Ovary (tissue), 9 donors: ENCODE measurements around the gene CAMKK2. TPM values are rescaled to one million over a fixed set of nuclear protein-coding genes. Genes with fewer than 3 reads are reported as not detected.

Experiments
- DNase-seq, 5 donors: peaks; one replicate each; pipeline ENCODE4 v3.0.0-alpha.2; 2019 to 2020
- H3K27ac ChIP-seq, 2 donors: fragments of 200-600 bp; one replicate each; pipeline versions ENCODE4 v1.5.1 to v1.8.0; 2019 to 2022
- H3K27me3 ChIP-seq: fragments of 200-600 bp; one replicate; pipeline ENCODE4 v1.8.0; 2022
- H3K36me3 ChIP-seq: fragments of 200-600 bp; sonication (generic); one replicate; pipeline ENCODE4 v1.5.1; 2019
- H3K4me1 ChIP-seq: one replicate; pipeline ENCODE4 v1.8.1; 2013; ENCODE audit warnings: mild to moderate bottlenecking, moderate library complexity; ENCODE audit not compliant: insufficient read depth
- H3K4me3 ChIP-seq: fragments of 200-600 bp; sonication (generic); one replicate; pipeline ENCODE4 v1.5.1; 2017
- H3K9me3 ChIP-seq, 2 donors: fragments of 200-600 bp in 1 of 2; sonication (generic) in 1 of 2; one replicate each; pipeline versions ENCODE4 v1.5.1 to v1.8.1; 2013 to 2019; ENCODE audit warnings: mild to moderate bottlenecking in 1 of 2, moderate library complexity in 1 of 2
- CTCF ChIP-seq, 3 donors: fragments of 450-650 bp in 2 of 3; fragments of 200-600 bp in 1 of 3; IDR thresholded peaks; one replicate each; pipeline versions ENCODE4 v1.5.1 to v1.8.0; 2016 to 2022; ENCODE audit warnings: antibody characterized with exemption in 3 of 3, mild to moderate bottlenecking in 1 of 3
- EP300 ChIP-seq: sonication (generic); formaldehyde crosslinking; IDR thresholded peaks from one replicate; pipeline ENCODE4 v1.6.1; 2017; ENCODE audit warnings: antibody characterized with exemption
- POLR2A ChIP-seq: fragments of 450-650 bp; IDR thresholded peaks from one replicate; pipeline ENCODE4 v1.6.1; 2017; ENCODE audit warnings: antibody characterized with exemption, mild to moderate bottlenecking, moderate library complexity
- WGBS, 3 donors: extraction: QIAGEN DNeasy Blood & Tissue Kit in 1 of 3; methylation state at CpG; one replicate each; pipeline versions ENCODE4 v1.1.5 to v1.1.7; 2013 to 2017; 5-methylcytosine and 5-hydroxymethylcytosine counted together
- intact Hi-C, 4 donors: fragments of 100-400 bp; cut with DNase I; formaldehyde crosslinking; loops; one replicate each; pipeline versions ENCODE4 v1.11.0 to v1.15.1; 2022 to 2023
- polyA plus RNA-seq, 2 donors: library from polyadenylated mRNA; stranded (reverse); fragments of 200-250 nt in 1 of 2; fragments of 350-450 nt in 1 of 2; fragmentation: Illumina TruSeq in 1 of 2; extraction: RNeasy Lipid Tissue Mini Kit (QIAGEN cat#74804) in 1 of 2; gene quantifications; one replicate each; pipeline ENCODE4 v1.2.3, GENCODE V29; 2013 to 2014
- total RNA-seq, 7 donors: library from RNA; depleted of rRNA in 2 of 7; stranded (reverse); fragments of >200 nt in 2 of 7; fragmentation: NEBNext Ultra II Directional in 3 of 7; extraction: Animal tissue kit (Norgen Biotek cat#: 25700) in 3 of 7; gene quantifications; one replicate each; pipeline versions ENCODE4 v1.1.0 to v1.2.4, GENCODE V29; 2016 to 2023
- donor health status: DM: no; HTN: no; CAD: no; lungs with moderate emphysema.
- donor health status: DM: no; HTN: no; CAD: no.
- donor health status: Bipolar disorder and iron deficiency.
- donor health status: DM: yes; HTN: yes; CAD: no.
- donor health status: DM: no; HTN: no; CAD: no.
- donor health status: DM: yes; HTN: yes; CAD: no.

CAMKK2 gene
- total and polyA plus RNA-seq, 9 donors = 19.0 to 44.6 (median 38.0) TPM

- Histone ChIP-seq H3K4me1 (no peaks in the 10 kb centered on the region), H3K4me3 (no peak overlapping the region), H3K9me3 (no peaks in the 10 kb centered on the region), H3K27me3 (no peaks in the 10 kb centered on the region), H3K27ac (no peak overlapping the region), H3K36me3 (no peaks in the 10 kb centered on the region)
- TF ChIP-seq POLR2A = no peak
- no peak for TF ChIP-seq EP300
- TF ChIP-seq CTCF (IDR thresholded peaks at IDR 0.05) = no peak
- no peak for DNase-seq
- intact Hi-C loops = no loop called here
- 83 to 89% (median 86%) methylated on average over 7 of the region's 7 CpGs for WGBS, 3 donors
Measured at GRCh38 chr12:121198949-121199348, 97.6 kb downstream of the CAMKK2 start.

- intact Hi-C loops = no loop called here
- no peaks in the 10 kb centered on the region for H3K9me3 ChIP-seq
- H3K4me1 ChIP-seq = no peaks in the 10 kb centered on the region
- no peak overlapping the region for H3K27ac ChIP-seq
- WGBS, 3 donors = 85 to 87% (median 86%) methylated on average over 6 of the region's 6 CpGs
- no peaks in the 10 kb centered on the region for H3K27me3 ChIP-seq
- no peaks in the 10 kb centered on the region for H3K36me3 ChIP-seq
- DNase-seq = no peak
- H3K4me3 ChIP-seq = no peak overlapping the region
- no peak for TF ChIP-seq CTCF (IDR thresholded peaks at IDR 0.05)
- TF ChIP-seq POLR2A = no peak
- no peak for TF ChIP-seq EP300
Measured at GRCh38 chr12:121196902-121197301, 99.6 kb downstream of the CAMKK2 start.

GRCh38 chr12:121191151-121191550 lies 105.4 kb downstream of the CAMKK2 start:
- 65 to 92% (median 86%) methylated on average over 3 of the region's 3 CpGs for WGBS, 3 donors
- Histone ChIP-seq H3K9me3 (no peaks in the 10 kb centered on the region), H3K36me3 (no peaks in the 10 kb centered on the region), H3K4me3 (no peak overlapping the region), H3K27me3 (no peaks in the 10 kb centered on the region), H3K4me1 (peaks cover 4% of the 10 kb centered on the region), H3K27ac (no peak overlapping the region)
- TF ChIP-seq POLR2A (no peak), CTCF (IDR thresholded peaks at IDR 0.05) (no peak), EP300 (no peak)
- no peak for DNase-seq
- intact Hi-C loops = no loop called here

GRCh38 chr12:121190523-121191031 lies 105.9 kb downstream of the CAMKK2 start:
- Histone ChIP-seq H3K27ac (peak overlapping the region in 1 of 2 donors; percentile 55), H3K4me1 (peaks cover 4% of the 10 kb centered on the region), H3K9me3 (no peaks in the 10 kb centered on the region), H3K36me3 (no peaks in the 10 kb centered on the region), H3K27me3 (no peaks in the 10 kb centered on the region), H3K4me3 (no peak overlapping the region)
- TF ChIP-seq EP300 = no peak
- TF ChIP-seq CTCF (IDR thresholded peaks at IDR 0.05) = no peak
- TF ChIP-seq POLR2A = no peak
- DNase-seq = no peak
- WGBS, 3 donors = 7 to 10% (median 7%) methylated on average over 2 of the region's 2 CpGs
- intact Hi-C loops = no loop called here
